Caco-2 (cell line): ENCODE measurements around the gene SNX15. TPM values are rescaled to one million over a fixed set of nuclear protein-coding genes. Genes with fewer than 3 reads are reported as not detected.

Experiments
- BruUV-seq: library from RNA; stranded (reverse); fragments of 400-500 nt; replicated peaks from 2 replicates; lab custom pipeline; 2021; lab: Mats Ljungman, UMichigan
- CTCF ChIA-PET: fragments of 300-600 bp; sonication (Branson Sonifier 250); formaldehyde crosslinking; loops from one replicate; lab custom pipeline; 2022; ENCODE audit warnings: antibody characterized with exemption; lab: Charles Lee
- POLR2A ChIA-PET: fragments of 300-600 bp; sonication (Branson Sonifier 250); formaldehyde crosslinking; loops from one replicate; lab custom pipeline; 2022; ENCODE audit warnings: antibody characterized with exemption; lab: Charles Lee
- DNase-seq, 2 experiments: peaks; one replicate each; pipeline versions ENCODE4 v3.0.0 to v3.0.0-alpha.2; 2020 to 2022
- H3K27me3 ChIP-seq: replicated peaks from 2 replicates; pipeline ENCODE4 v1.6.0; 2011; ENCODE audit warnings: low read length; ENCODE audit not compliant: control insufficient read depth, insufficient read depth
- H3K36me3 ChIP-seq: 2 replicates; pipeline ENCODE4 v1.5.1; 2011; ENCODE audit warnings: low read length; ENCODE audit not compliant: control insufficient read depth, insufficient read depth
- H3K4me1 ChIP-seq: fragments of 250-450 bp; sonication (Bioruptor Pico); 2 replicates; pipeline ENCODE4 v1.5.1; 2020; ENCODE audit warnings: mild to moderate bottlenecking
- H3K4me3 ChIP-seq: 2 replicates; pipeline ENCODE4 v1.5.1; 2011; ENCODE audit warnings: low read depth, mild to moderate bottlenecking, control low read depth, low read length
- H3K9me3 ChIP-seq: fragments of 250-450 bp; sonication (Bioruptor Pico); 2 replicates; pipeline ENCODE4 v1.5.1; 2020; ENCODE audit warnings: mild to moderate bottlenecking, moderate library complexity
- H3K27ac Mint-ChIP-seq: one replicate; pipeline ENCODE4 v1.8.0; 2022; ENCODE audit warnings: mixed read lengths; ENCODE audit not compliant: unreplicated experiment
- H3K27me3 Mint-ChIP-seq: one replicate; pipeline ENCODE4 v1.8.0; 2022; ENCODE audit warnings: mixed read lengths; ENCODE audit not compliant: insufficient read depth, unreplicated experiment
- H3K36me3 Mint-ChIP-seq: one replicate; pipeline ENCODE4 v1.8.0; 2022; ENCODE audit warnings: mild to moderate bottlenecking, mixed read lengths; ENCODE audit not compliant: insufficient read depth, unreplicated experiment
- H3K4me1 Mint-ChIP-seq: one replicate; pipeline ENCODE4 v1.8.0; 2022; ENCODE audit warnings: low read depth, mixed read lengths; ENCODE audit not compliant: unreplicated experiment
- H3K4me3 Mint-ChIP-seq: one replicate; pipeline ENCODE4 v1.8.0; 2022; ENCODE audit warnings: mild to moderate bottlenecking, moderate library complexity, mixed read lengths; ENCODE audit not compliant: unreplicated experiment
- H3K9me3 Mint-ChIP-seq: one replicate; pipeline ENCODE4 v1.8.0; 2022; ENCODE audit warnings: mixed read lengths; ENCODE audit not compliant: unreplicated experiment
- CTCF ChIP-seq, 2 experiments: fragments of 200-600 bp in 1 of 2; IDR thresholded peaks; 1 replicate in 1 of 2; 2 replicates in 1 of 2; pipeline versions ENCODE4 v1.5.1 to v1.8.0; 2011 to 2022; ENCODE audit warnings: antibody characterized with exemption in 1 of 2, control low read depth in 1 of 2, inconsistent platforms in 1 of 2, low read depth in 1 of 2, low read length in 1 of 2, mild to moderate bottlenecking in 1 of 2, moderate library complexity in 1 of 2; ENCODE audit not compliant: insufficient read depth in 1 of 2, severe bottlenecking in 1 of 2, unreplicated experiment in 1 of 2
- intact Hi-C: fragments of 100-400 bp; cut with micrococcal nuclease; formaldehyde crosslinking; loops from one replicate; pipeline ENCODE4 v1.10.0; 2022; ENCODE audit not compliant: unreplicated experiment
- total RNA-seq: library from RNA; stranded (reverse); gene quantifications from 2 replicates; pipeline ENCODE4 v1.2.3, GENCODE V29; 2022

Gene SNX15
- total RNA-seq, 1 experiment from 2014 or later: 35.8 TPM

- no peak overlapping the region for H3K4me3 ChIP-seq
- H3K9me3 Mint-ChIP-seq: no peaks in the 10 kb centered on the region
- H3K36me3 Mint-ChIP-seq: peaks cover 25% of the 10 kb centered on the region
- intact Hi-C loops: no loop called here
- no peaks in the 10 kb centered on the region for H3K27me3 Mint-ChIP-seq
- peaks cover 11% of the 10 kb centered on the region; the same call in 1 of the 2 replicates for H3K4me1 ChIP-seq
- ChIA-PET CTCF (no interaction called here), POLR2A (no interaction called here)
- no peaks in the 10 kb centered on the region for H3K4me1 Mint-ChIP-seq
- no TSS peak for BruUV-seq
- H3K27me3 ChIP-seq: no peaks in the 10 kb centered on the region
- TF ChIP-seq CTCF (IDR thresholded peaks at IDR 0.05; ENCODE audit: insufficient read depth in 1 of 2, low read depth in 1 of 2, low read length in 1 of 2, severe bottlenecking in 1 of 2, unreplicated experiment in 1 of 2): no peak
- H3K36me3 ChIP-seq: peaks cover 7% of the 10 kb centered on the region
- DNase-seq: no peak
- no peak overlapping the region for H3K4me3 Mint-ChIP-seq
- no peak overlapping the region for H3K27ac Mint-ChIP-seq
- no peaks in the 10 kb centered on the region for H3K9me3 ChIP-seq
These were observed 17.8 kb downstream of the SNX15 start for GRCh38 chr11:65045061-65045460.

GRCh38 chr11:65045728-65046127, 18.5 kb downstream of the SNX15 start:
- ChIA-PET POLR2A (no interaction called here), CTCF (no interaction called here)
- intact Hi-C loops: no loop called here
- Histone ChIP-seq H3K27me3 (no peaks in the 10 kb centered on the region), H3K36me3 (peaks cover 7% of the 10 kb centered on the region), H3K9me3 (no peaks in the 10 kb centered on the region), H3K4me1 (peaks cover 11% of the 10 kb centered on the region; the same call in 1 of the 2 replicates), H3K4me3 (no peak overlapping the region)
- TF ChIP-seq CTCF (IDR thresholded peaks at IDR 0.05; ENCODE audit: insufficient read depth in 1 of 2, low read depth in 1 of 2, low read length in 1 of 2, severe bottlenecking in 1 of 2, unreplicated experiment in 1 of 2): no peak
- Mint-ChIP-seq H3K36me3 (peaks cover 22% of the 10 kb centered on the region), H3K9me3 (no peaks in the 10 kb centered on the region), H3K4me1 (no peaks in the 10 kb centered on the region), H3K4me3 (no peak overlapping the region), H3K27me3 (no peaks in the 10 kb centered on the region), H3K27ac (no peak overlapping the region)
- no peak for DNase-seq
- no TSS peak for BruUV-seq

- ChIA-PET CTCF (no interaction called here), POLR2A (no interaction called here)
- Mint-ChIP-seq H3K27ac (no peak overlapping the region), H3K27me3 (no peaks in the 10 kb centered on the region), H3K4me1 (no peaks in the 10 kb centered on the region), H3K36me3 (peaks cover 21% of the 10 kb centered on the region), H3K4me3 (no peak overlapping the region), H3K9me3 (no peaks in the 10 kb centered on the region)
- no peak overlapping the region for H3K4me3 ChIP-seq
- 0 out of 2 replicates have a peak, but pooled peaks cover 3% of the 10 kb centered on the region for H3K4me1 ChIP-seq
- H3K27me3 ChIP-seq: no peaks in the 10 kb centered on the region
- peaks cover 7% of the 10 kb centered on the region for H3K36me3 ChIP-seq
- no TSS peak for BruUV-seq
- no peak for DNase-seq
- intact Hi-C loops: no loop called here
- no peaks in the 10 kb centered on the region for H3K9me3 ChIP-seq
- TF ChIP-seq CTCF (IDR thresholded peaks at IDR 0.05; ENCODE audit: insufficient read depth in 1 of 2, low read depth in 1 of 2, low read length in 1 of 2, severe bottlenecking in 1 of 2, unreplicated experiment in 1 of 2): no peak
These were observed 20.6 kb downstream of the SNX15 start for GRCh38 chr11:65047581-65048422.
